Endothelial cell of umbilical vein (primary cell): ENCODE results near the gene HTR6. TPM values are rescaled to one million over a fixed set of nuclear protein-coding genes. Genes with fewer than 3 reads are reported as not detected.
"Not testable (repeated sequence)": the region's sequence is repeated elsewhere in the genome, so short reads cannot be mapped to it uniquely, and the experiment has no call there.

Source experiments
- BruUV-seq: library from RNA; stranded (reverse); fragments of 400-500 nt; replicated peaks from 2 replicates; lab custom pipeline; 2021; lab: Mats Ljungman, UMichigan
- CTCF ChIA-PET: fragments of 300-600, 350-600 bp; sonication (Branson Sonifier 250); formaldehyde crosslinking; loops from one replicate; lab custom pipeline; 2021; ENCODE audit warnings: antibody characterized with exemption, inconsistent platforms; lab: Charles Lee
- POLR2A ChIA-PET: fragments of 300-600, 350-600 bp; sonication (Branson Sonifier 250); formaldehyde crosslinking; loops from one replicate; lab custom pipeline; 2021; ENCODE audit warnings: antibody characterized with exemption, inconsistent platforms; lab: Charles Lee
- DNase-seq: peaks from one replicate; pipeline ENCODE4 v3.0.0-alpha.2; 2011; ENCODE audit warnings: low read depth, low spot score
- FAIRE-seq: peaks from 2 replicates; lab custom pipeline; 2011; peaks lifted over from hg19 to GRCh38; lab: Jason Lieb, UNC
- H2AFZ ChIP-seq: 2 replicates; pipeline ENCODE4 v1.6.0; 2012; ENCODE audit warnings: low read depth, low read length, control low read depth, inconsistent platforms
- H3K27ac ChIP-seq: 2 replicates; pipeline ENCODE4 v1.5.1; 2011; ENCODE audit warnings: low read depth, mild to moderate bottlenecking, control low read depth, low read length, moderate library complexity; ENCODE audit not compliant: insufficient read depth
- H3K27me3 ChIP-seq, 2 experiments: 2 replicates each; pipeline versions ENCODE4 v1.6.0 to v1.6.1; 2011; ENCODE audit warnings: low read length in 2 of 2, mixed read lengths in 1 of 2; ENCODE audit not compliant: control insufficient read depth in 2 of 2, insufficient read depth in 2 of 2
- H3K36me3 ChIP-seq, 2 experiments: 2 replicates in 1 of 2; 3 replicates in 1 of 2; pipeline ENCODE4 v1.5.1; 2011; ENCODE audit warnings: low read length in 2 of 2, mild to moderate bottlenecking in 1 of 2, moderate library complexity in 1 of 2; ENCODE audit not compliant: control insufficient read depth in 2 of 2, insufficient read depth in 2 of 2; ENCODE audit errors: extremely low read depth in 1 of 2
- H3K4me1 ChIP-seq: 3 replicates; pipeline ENCODE4 v1.5.1; 2011; ENCODE audit warnings: mild to moderate bottlenecking, low read length; ENCODE audit not compliant: control insufficient read depth, insufficient read depth; ENCODE audit errors: extremely low read depth
- H3K4me2 ChIP-seq: 2 replicates; pipeline ENCODE4 v1.6.1; 2011; ENCODE audit warnings: low read length, control low read depth, mixed read lengths; ENCODE audit not compliant: insufficient read depth
- H3K4me3 ChIP-seq, 3 experiments: fragments of 200-600 bp in 1 of 3; sonication (generic), shearing (Covaris generic) in 1 of 3; replicated peaks in 1 of 3; 2 replicates each; pipeline ENCODE4 v1.5.1; 2011 to 2016; ENCODE audit warnings: control low read depth in 3 of 3, low read length in 3 of 3, mild to moderate bottlenecking in 2 of 3, inconsistent platforms in 1 of 3, low read depth in 1 of 3, moderate library complexity in 1 of 3; ENCODE audit not compliant: insufficient read depth in 1 of 3
- H3K79me2 ChIP-seq: 2 replicates; pipeline ENCODE4 v1.6.0; 2012; ENCODE audit warnings: low read length, inconsistent platforms; ENCODE audit not compliant: control insufficient read depth, insufficient read depth
- H3K9ac ChIP-seq: replicated peaks from 2 replicates; pipeline ENCODE3; 2011; ENCODE audit warnings: low read length, control low read depth; ENCODE audit not compliant: insufficient read depth; ENCODE audit errors: extremely low read depth
- H3K9me1 ChIP-seq: replicated peaks from 3 replicates; pipeline ENCODE4 v1.6.0; 2011; ENCODE audit warnings: mild to moderate bottlenecking, low read length; ENCODE audit not compliant: control insufficient read depth, insufficient read depth; ENCODE audit errors: extremely low read depth
- H3K9me3 ChIP-seq: replicated peaks from 2 replicates; pipeline ENCODE4 v1.5.1; 2012; ENCODE audit warnings: low read length, inconsistent platforms; ENCODE audit not compliant: control insufficient read depth, insufficient read depth
- H4K20me1 ChIP-seq: replicated peaks from 2 replicates; pipeline ENCODE3; 2011; ENCODE audit warnings: mild to moderate bottlenecking, low read length; ENCODE audit not compliant: control insufficient read depth, insufficient read depth; ENCODE audit errors: extremely low read depth
- EZH2 ChIP-seq: IDR thresholded peaks from 2 replicates; pipeline ENCODE4 v1.6.1; 2012; ENCODE audit warnings: borderline replicate concordance, low read depth, mild to moderate bottlenecking, moderate library complexity, low read length, inconsistent platforms; ENCODE audit not compliant: severe bottlenecking
- FOS ChIP-seq: IDR thresholded peaks from 2 replicates; pipeline ENCODE4 v1.6.1; 2011; ENCODE audit warnings: mild to moderate bottlenecking, low read length, moderate library complexity, borderline replicate concordance; ENCODE audit not compliant: insufficient read depth
- GATA2 ChIP-seq: IDR thresholded peaks from 2 replicates; pipeline ENCODE4 v1.7.0; 2011; ENCODE audit warnings: low read depth, mild to moderate bottlenecking, moderate library complexity, mixed read lengths, low read length; ENCODE audit not compliant: insufficient read length, insufficient read depth
- JUN ChIP-seq: IDR thresholded peaks from 2 replicates; pipeline ENCODE4 v1.6.1; 2011; ENCODE audit warnings: borderline replicate concordance, low read depth; ENCODE audit not compliant: insufficient read length, insufficient read depth
- MYC ChIP-seq: IDR thresholded peaks from one replicate; pipeline ENCODE4 v1.6.1; 2011; ENCODE audit warnings: mild to moderate bottlenecking, low read depth, low read length
- POLR2A ChIP-seq: IDR thresholded peaks from 2 replicates; pipeline ENCODE4 v1.6.1; 2012; ENCODE audit warnings: low read depth, mild to moderate bottlenecking, control low read depth, low read length
- POLR2AphosphoS5 ChIP-seq: IDR thresholded peaks from 2 replicates; pipeline ENCODE4 v1.6.1; 2012; ENCODE audit warnings: low read depth, mild to moderate bottlenecking, control low read depth, low read length, moderate library complexity; ENCODE audit not compliant: insufficient read depth
- dilution Hi-C: fragments of 300-500 bp; cut with MboI; formaldehyde crosslinking; loops from one replicate; pipeline ENCODE4 v1.15.0; 2019; ENCODE audit warnings: low sequenced_read_pairs; ENCODE audit not compliant: extremely low pct_ligation_motif_present
- intact Hi-C: fragments of 100-400 bp; cut with micrococcal nuclease; formaldehyde crosslinking; loops from one replicate; pipeline ENCODE4 v1.10.0; 2022
- polyA plus RNA-seq, 4 experiments: library from polyadenylated mRNA; depleted of rRNA in 3 of 4; stranded (reverse) in 3 of 4; unstranded in 1 of 4; fragments of >200 nt; gene quantifications; 2 replicates each; pipeline versions ENCODE4 v1.2.1 to v1.2.3, GENCODE V29; 2011 to 2012; ENCODE audit warnings: missing spikeins in 1 of 4
- total RNA-seq: library from RNA; stranded (reverse); gene quantifications from 2 replicates; pipeline ENCODE4 v1.2.3, GENCODE V29; 2021
- TF ChIP-seq, protein P1 (sequence below), 2 donors: IDR thresholded peaks; 1 replicate in 1 of 2; 2 replicates in 1 of 2; pipeline ENCODE4 v1.5.1; 2011; ENCODE audit warnings: low read length in 2 of 2, mild to moderate bottlenecking in 2 of 2, moderate library complexity in 2 of 2, control low read depth in 1 of 2, inconsistent platforms in 1 of 2, low read depth in 1 of 2; ENCODE audit not compliant: insufficient read depth in 1 of 2; ENCODE audit errors: extremely low read depth in 1 of 2
- TF ChIP-seq, protein P2 (sequence below): IDR thresholded peaks from 2 replicates; pipeline ENCODE4 v1.6.1; 2011; ENCODE audit not compliant: insufficient read depth, insufficient read length

HTR6 gene
- total and polyA plus RNA-seq, 2 donors (not counting 3 experiments of a cell fraction or from before 2014, with no cell fraction given), result not detected

DNA sequence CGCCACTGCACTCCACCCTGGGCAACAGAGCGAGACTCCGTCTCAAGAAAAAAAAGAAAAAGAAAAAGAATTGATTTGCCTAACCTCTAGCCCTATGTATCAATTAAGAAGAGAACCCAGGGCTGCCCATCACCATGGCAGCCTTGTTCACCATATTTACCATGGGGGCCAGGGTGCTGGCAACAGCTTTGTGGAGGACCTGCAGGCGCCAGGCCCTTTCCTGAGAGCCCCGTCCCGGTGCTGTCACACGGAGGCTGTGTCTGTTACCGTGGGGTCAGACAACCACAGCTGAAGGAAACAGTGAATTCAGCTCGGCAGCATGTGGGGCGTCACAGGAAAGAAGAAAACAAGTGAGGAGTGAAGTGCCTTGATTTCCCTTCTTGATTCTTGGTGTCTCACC, 27.1 kb upstream of the HTR6 start:
- dilution Hi-C loops, result loop anchor here (25.0 kb wide), 1 partner anchor 225 kb away; no protein-coding TSS in a partner anchor
- no peaks in the 10 kb centered on the region for H3K79me2 ChIP-seq
- POLR2A ChIA-PET, result no interaction called here
- H4K20me1 ChIP-seq, result no peaks in the 10 kb centered on the region
- H3K9me1 ChIP-seq, result no peaks in the 10 kb centered on the region
- TF ChIP-seq, protein P1, sequence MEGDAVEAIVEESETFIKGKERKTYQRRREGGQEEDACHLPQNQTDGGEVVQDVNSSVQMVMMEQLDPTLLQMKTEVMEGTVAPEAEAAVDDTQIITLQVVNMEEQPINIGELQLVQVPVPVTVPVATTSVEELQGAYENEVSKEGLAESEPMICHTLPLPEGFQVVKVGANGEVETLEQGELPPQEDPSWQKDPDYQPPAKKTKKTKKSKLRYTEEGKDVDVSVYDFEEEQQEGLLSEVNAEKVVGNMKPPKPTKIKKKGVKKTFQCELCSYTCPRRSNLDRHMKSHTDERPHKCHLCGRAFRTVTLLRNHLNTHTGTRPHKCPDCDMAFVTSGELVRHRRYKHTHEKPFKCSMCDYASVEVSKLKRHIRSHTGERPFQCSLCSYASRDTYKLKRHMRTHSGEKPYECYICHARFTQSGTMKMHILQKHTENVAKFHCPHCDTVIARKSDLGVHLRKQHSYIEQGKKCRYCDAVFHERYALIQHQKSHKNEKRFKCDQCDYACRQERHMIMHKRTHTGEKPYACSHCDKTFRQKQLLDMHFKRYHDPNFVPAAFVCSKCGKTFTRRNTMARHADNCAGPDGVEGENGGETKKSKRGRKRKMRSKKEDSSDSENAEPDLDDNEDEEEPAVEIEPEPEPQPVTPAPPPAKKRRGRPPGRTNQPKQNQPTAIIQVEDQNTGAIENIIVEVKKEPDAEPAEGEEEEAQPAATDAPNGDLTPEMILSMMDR (IDR thresholded peaks at IDR 0.05; ENCODE audit: extremely low read depth in 1 of 2, insufficient read depth in 1 of 2, low read depth in 1 of 2, low read length in 2 of 2), result no peak
- TF ChIP-seq, protein P2, sequence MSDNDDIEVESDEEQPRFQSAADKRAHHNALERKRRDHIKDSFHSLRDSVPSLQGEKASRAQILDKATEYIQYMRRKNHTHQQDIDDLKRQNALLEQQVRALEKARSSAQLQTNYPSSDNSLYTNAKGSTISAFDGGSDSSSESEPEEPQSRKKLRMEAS, result no peak
- TF ChIP-seq POLR2A (no peak), FOS (no peak), EZH2 (no peak), GATA2 (no peak), POLR2AphosphoS5 (no peak), MYC (no peak), JUN (no peak)
- H3K4me1 ChIP-seq, result no peaks in the 10 kb centered on the region
- no peak overlapping the region for H3K9ac ChIP-seq
- no peak overlapping the region for H3K4me2 ChIP-seq
- no peaks in the 10 kb centered on the region for H3K27me3 ChIP-seq
- no peak overlapping the region for H3K27ac ChIP-seq
- H2AFZ ChIP-seq, result no peak overlapping the region
- BruUV-seq, result no TSS peak
- CTCF ChIA-PET, result interaction anchor here (1.5 to 1.6 kb wide), 2 partner anchors 16 to 246 kb away, joined by 3 to 4 read pairs; no protein-coding TSS in a partner anchor
- FAIRE-seq, result no peak
- intact Hi-C loops, result no loop called here
- H3K9me3 ChIP-seq, result no peaks in the 10 kb centered on the region
- no peak overlapping the region for H3K4me3 ChIP-seq
- no peaks in the 10 kb centered on the region for H3K36me3 ChIP-seq
- DNase-seq, result no peak

DNA sequence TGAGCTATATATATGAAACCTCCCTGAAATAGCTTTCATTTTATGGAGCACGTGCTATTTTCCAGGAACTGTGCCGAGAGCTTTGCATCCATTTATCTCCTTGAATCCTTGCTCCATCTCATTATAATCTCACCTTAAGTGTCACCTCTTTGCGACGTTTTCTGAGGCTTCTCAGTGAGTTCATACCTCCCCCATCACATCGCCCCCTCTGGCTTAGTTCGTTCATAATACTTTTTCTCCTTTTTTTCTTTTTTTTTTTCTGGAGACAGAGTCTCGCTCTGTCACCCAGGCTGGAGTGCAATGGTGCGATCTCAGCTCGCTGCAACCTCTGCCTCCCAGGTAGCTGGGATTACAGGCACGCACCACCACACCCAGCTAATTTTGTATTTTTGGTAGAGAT, 25.4 kb upstream of the HTR6 start:
- not testable (repeated sequence) for BruUV-seq, H3K9ac ChIP-seq

More for the DNA sequence above, 25.4 kb upstream of the HTR6 start:
- ChIA-PET POLR2A (interaction anchor here (0.7 kb wide), 1 partner anchor 31 kb away, joined by 3 read pairs; no protein-coding TSS in a partner anchor), CTCF (interaction anchor here (0.7 to 1.5 kb wide), 3 partner anchors 9 to 15 kb away, joined by 3 to 4 read pairs (median 3); no protein-coding TSS in a partner anchor)
- H3K36me3 ChIP-seq, H3K4me1 ChIP-seq, H3K4me2 ChIP-seq, H3K27ac ChIP-seq, intact Hi-C loops, H3K27me3 ChIP-seq, H3K9me3 ChIP-seq, FAIRE-seq, H3K9me1 ChIP-seq, H4K20me1 ChIP-seq, H3K79me2 ChIP-seq, H2AFZ ChIP-seq, DNase-seq, H3K4me3 ChIP-seq: not testable (repeated sequence)
- dilution Hi-C loops, result loop anchor here (25.0 kb wide), 1 partner anchor 227 kb away; no protein-coding TSS in a partner anchor
